Measurements from ENCODE around the gene SORCS2. TPM values are rescaled to one million over a fixed set of nuclear protein-coding genes. Genes with fewer than 3 reads are reported as not detected.

The SORCS2 gene
- total RNA-seq, 1 donor: 0.27 TPM

- no peak for TF ChIP-seq CTCF (IDR thresholded peaks at IDR 0.05; ENCODE audit: insufficient read depth, low read length)
- no peak overlapping the region for H3K4me3 ChIP-seq (ENCODE audit: low read depth, low read length)
- peak; percentile 2 for DNase-seq (ENCODE audit: low read depth)
These were observed 389.1 kb downstream of the SORCS2 start for GRCh38 chr4:7581477-7581876.

DNA sequence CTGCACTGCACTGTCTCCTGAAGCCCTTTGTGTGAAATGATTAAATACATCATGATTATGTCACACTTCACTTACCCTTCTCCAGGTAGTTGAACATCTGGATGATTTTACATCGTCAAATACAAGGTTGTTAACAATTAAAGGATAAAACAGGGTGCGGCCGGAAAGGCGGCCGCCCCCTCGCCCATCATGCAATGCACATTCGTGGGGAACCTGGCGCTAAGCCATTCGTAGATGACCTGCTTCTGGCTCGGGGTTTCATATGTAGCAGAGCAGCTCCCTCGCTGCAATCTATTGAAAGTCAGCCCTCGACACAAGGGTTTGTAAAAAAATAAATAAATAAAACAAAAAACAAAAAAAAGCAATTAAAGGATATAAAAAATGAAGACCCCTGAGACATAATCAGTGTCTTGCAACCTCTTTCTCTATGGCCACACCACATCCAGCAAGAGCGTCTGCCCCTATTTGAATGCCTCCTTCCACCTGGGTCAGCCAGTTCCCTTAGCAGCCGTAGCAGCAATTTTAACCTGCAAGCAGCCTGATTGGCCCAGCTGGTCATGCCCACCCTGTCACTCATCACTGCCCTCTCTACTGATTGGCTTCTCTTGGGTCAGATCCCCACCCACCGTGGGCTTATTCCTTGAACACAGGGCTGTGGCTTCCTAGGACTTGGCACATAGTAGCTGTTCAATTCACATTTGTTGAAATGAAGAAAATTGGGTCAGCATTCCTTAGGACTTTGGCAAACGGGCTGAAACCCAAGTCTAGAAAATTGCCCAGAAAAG, 390.2 kb downstream of the SORCS2 start:
- no peak for TF ChIP-seq CTCF (IDR thresholded peaks at IDR 0.05; ENCODE audit: insufficient read depth, low read length)
- no peak overlapping the region for H3K4me3 ChIP-seq (ENCODE audit: low read depth, low read length)
- DNase-seq (ENCODE audit: low read depth): no peak

DNA sequence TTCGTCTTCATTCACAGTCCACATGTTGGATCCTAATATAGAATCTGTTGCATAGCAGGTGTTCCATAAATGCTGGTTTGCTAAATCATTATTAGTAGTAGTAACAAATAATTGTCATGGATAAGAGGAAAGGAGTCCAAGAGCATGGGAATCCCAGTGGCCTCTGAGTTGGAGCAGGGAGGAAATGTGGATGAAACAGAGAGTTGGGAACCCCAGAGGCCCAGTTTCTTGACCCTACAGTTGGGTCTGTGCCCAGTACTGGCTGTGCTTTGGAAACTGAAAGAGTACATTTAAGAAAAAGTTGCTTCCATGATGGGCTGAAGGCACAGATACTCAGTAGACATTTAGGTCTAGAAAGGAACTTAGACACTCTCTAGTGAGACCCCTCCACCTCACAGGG, 391.8 kb downstream of the SORCS2 start:
- no peak for TF ChIP-seq CTCF (IDR thresholded peaks at IDR 0.05; ENCODE audit: insufficient read depth, low read length)
- no peak overlapping the region for H3K4me3 ChIP-seq (ENCODE audit: low read depth, low read length)

GRCh38 chr4:7584606-7585159, 392.3 kb downstream of the SORCS2 start:
- TF ChIP-seq CTCF (IDR thresholded peaks at IDR 0.05; ENCODE audit: insufficient read depth, low read length): no peak
- no peak for DNase-seq (ENCODE audit: low read depth)
- no peak overlapping the region for H3K4me3 ChIP-seq (ENCODE audit: low read depth, low read length)

More for the DNA sequence above, 391.8 kb downstream of the SORCS2 start:
- no peak for DNase-seq (ENCODE audit: low read depth)

DNA sequence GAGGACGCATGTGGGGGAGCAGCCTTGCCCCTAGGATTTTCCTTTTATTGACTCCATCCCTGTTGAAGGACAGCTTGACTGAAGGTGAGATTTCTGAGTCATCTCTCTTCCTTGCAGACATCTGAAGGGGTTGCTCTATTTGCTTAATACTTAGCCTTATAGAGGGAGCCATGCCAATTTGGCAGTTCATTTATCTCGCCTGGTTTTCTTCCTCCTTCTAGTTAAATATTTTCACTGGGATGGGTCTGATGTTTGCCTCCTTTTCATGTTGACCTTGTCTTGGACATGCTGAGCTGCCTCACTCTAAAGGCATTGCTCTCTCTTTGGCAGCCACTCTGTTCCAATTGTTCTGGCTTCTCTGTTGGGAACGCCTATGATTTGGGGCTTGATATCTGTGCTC, 393.4 kb downstream of the SORCS2 start:
- DNase-seq (ENCODE audit: low read depth): peak; percentile 3
- no peak for TF ChIP-seq CTCF (IDR thresholded peaks at IDR 0.05; ENCODE audit: insufficient read depth, low read length)
- no peak overlapping the region for H3K4me3 ChIP-seq (ENCODE audit: low read depth, low read length)

DNA sequence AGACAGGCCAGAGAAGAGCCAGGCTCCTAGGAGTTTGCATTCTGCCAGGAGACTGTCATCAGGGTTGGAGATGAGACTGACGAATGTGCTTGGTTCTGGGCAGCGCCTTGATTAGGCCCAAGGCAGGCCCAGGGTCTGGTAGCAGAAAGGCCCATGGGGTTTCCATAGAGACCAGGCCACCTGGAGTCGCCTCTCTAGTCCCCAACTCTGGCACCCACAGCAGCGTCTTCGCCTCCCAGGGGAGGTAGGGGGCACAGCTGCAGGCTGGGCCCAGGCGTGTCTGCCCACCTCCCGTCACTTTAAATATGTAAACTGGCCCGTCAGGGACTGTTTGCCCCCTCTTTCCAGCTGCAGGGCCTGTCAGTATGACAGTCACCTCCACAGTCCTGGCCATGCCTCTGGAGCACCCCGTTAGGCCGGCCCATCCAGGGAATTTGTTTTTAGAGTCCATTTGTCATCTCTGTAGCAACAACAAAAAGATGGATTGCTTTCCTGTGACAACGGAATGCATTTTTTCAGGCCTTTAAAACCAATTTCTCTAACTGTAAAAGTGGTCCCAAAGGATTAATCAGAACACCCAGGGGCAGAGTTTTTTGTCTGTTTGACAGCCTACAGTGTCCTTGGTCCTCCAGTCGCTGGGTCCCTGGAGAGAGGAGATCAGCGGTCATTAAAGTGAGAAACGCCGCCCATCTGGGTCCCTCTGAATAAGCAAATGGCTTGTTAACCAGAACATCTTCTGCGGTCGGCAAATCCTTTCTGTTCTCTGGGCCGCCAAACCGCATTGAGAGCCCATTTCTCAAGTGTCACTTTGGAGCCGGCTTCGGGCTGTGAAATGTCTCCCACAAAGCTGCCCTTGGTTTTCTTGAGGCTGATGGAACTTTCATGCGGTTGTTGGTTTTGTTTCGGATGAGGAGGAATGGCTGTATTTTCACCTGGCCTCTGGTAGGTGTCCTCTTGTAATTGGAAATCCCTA, 395.4 kb downstream of the SORCS2 start:
- no peak overlapping the region for H3K4me3 ChIP-seq (ENCODE audit: low read depth, low read length)
- no peak for TF ChIP-seq CTCF (IDR thresholded peaks at IDR 0.05; ENCODE audit: insufficient read depth, low read length)
- no peak for DNase-seq (ENCODE audit: low read depth)
